NT2/D1 (cell line): ENCODE measurements around the gene TCF25.

ENCODE experiments used
- YY1 ChIP-seq: IDR thresholded peaks from 2 replicates; pipeline ENCODE4 v1.6.1; 2011; ENCODE audit not compliant: insufficient read length, insufficient read depth
- ZNF274 ChIP-seq: IDR thresholded peaks from 2 replicates; pipeline ENCODE4 v1.6.1; 2011; ENCODE audit warnings: mild to moderate bottlenecking, low read depth, low read length

DNA sequence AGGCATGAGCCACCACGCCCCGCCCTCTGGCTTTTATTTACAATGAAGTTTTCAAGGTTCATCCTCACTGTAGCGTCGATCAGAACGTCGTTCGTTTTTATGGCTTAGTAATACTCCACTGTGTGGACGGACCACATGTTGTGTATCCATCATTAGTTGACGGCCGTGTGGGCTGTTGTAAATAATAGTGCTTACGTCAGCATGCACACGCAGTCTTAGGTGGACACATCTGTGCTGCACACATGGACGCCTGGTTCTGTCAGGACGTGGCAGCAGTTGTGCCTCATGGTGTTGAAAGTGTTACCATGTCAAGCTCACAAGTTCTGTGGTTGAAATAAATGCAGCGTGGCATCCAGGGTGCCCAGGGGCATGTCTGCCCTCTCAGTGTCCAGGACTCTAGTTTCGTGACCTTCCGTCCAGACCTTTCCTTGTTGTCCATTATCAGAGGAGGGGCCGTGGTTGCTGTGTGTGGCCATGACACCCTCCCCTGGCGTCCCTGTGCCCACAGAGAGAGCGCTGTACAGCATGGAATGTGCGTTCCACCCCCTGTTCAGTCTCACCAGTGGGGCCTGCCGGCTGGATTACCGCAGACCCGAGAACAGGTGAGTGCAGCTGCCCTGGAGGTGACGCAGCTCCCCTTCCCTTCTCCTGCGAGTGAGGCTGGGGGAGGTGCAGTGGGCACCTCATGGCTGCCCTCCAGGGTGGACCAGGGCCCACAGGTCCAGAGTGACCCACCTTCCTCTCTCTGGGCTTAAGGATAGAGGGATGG lies 22.3 kb downstream of the TCF25 start:
- no peak for TF ChIP-seq YY1
- no peak for TF ChIP-seq ZNF274
